ENCODE results near the gene MYH13. TPM values are rescaled to one million over a fixed set of nuclear protein-coding genes. Genes with fewer than 3 reads are reported as not detected.

Gene MYH13
- total RNA-seq, 1 experiment from 2014 or later, result not detected

DNA sequence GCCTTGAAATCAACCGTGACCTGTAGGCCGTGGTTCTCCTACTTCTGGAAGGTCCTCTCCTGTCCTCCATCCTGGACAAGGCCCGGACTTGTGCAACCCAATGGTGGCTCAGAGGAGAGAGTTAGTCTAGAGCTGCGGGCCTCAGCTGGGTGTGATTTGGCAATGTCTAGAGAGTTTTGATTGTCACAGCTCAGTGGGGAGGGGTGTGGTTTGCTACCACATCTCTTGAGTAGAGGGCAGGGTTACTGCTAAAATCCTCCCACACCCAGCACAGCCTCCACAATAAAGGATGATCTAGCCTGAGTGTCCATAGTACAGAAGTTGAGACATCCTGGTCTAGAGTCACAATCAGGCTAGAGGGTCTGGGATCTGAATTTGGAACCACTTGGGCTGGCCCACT is 40.3 kb downstream of the MYH13 start:
- H3K27ac Mint-ChIP-seq, result no peak overlapping the region
- no peak for ATAC-seq
- H3K9me3 Mint-ChIP-seq, result no peaks in the 10 kb centered on the region
- no peaks in the 10 kb centered on the region for H3K36me3 Mint-ChIP-seq
- DNase-seq (ENCODE audit: low spot score), result no peak
- no peak overlapping the region for H3K4me3 Mint-ChIP-seq
- H3K27me3 Mint-ChIP-seq (ENCODE audit: low read depth), result no peaks in the 10 kb centered on the region; the same call in 1 of the 2 replicates
- ChIA-PET POLR2A (no interaction called here), CTCF (interaction anchor here (0.6 to 8.1 kb wide), 6 partner anchors 13 to 285 kb away, joined by 3 to 74 read pairs (median 4); no protein-coding TSS in a partner anchor)
- peaks cover 24% of the 10 kb centered on the region for H3K4me1 Mint-ChIP-seq
- TF ChIP-seq NFATC4 (CRISPR knock-in tag; IDR thresholded peaks at IDR 0.05) (no peak), CREM (CRISPR knock-in tag; IDR thresholded peaks at IDR 0.05) (no peak), ZNF423 (CRISPR knock-in tag; IDR thresholded peaks at IDR 0.05) (no peak), ATF1 (CRISPR knock-in tag; IDR thresholded peaks at IDR 0.05) (no peak), SMAD3 (CRISPR knock-in tag; IDR thresholded peaks at IDR 0.05; ENCODE audit: borderline replicate concordance) (no peak), ELF4 (CRISPR knock-in tag; IDR thresholded peaks at IDR 0.05; ENCODE audit: low read depth) (no peak)
- TF ChIP-seq, protein P1, sequence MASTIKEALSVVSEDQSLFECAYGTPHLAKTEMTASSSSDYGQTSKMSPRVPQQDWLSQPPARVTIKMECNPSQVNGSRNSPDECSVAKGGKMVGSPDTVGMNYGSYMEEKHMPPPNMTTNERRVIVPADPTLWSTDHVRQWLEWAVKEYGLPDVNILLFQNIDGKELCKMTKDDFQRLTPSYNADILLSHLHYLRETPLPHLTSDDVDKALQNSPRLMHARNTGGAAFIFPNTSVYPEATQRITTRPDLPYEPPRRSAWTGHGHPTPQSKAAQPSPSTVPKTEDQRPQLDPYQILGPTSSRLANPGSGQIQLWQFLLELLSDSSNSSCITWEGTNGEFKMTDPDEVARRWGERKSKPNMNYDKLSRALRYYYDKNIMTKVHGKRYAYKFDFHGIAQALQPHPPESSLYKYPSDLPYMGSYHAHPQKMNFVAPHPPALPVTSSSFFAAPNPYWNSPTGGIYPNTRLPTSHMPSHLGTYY (CRISPR knock-in tag; IDR thresholded peaks at IDR 0.05), result no peak
- TF ChIP-seq, protein P2, sequence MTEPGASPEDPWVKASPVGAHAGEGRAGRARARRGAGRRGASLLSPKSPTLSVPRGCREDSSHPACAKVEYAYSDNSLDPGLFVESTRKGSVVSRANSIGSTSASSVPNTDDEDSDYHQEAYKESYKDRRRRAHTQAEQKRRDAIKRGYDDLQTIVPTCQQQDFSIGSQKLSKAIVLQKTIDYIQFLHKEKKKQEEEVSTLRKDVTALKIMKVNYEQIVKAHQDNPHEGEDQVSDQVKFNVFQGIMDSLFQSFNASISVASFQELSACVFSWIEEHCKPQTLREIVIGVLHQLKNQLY (CRISPR knock-in tag; IDR thresholded peaks at IDR 0.05), result no peak
- TF ChIP-seq, protein P3, sequence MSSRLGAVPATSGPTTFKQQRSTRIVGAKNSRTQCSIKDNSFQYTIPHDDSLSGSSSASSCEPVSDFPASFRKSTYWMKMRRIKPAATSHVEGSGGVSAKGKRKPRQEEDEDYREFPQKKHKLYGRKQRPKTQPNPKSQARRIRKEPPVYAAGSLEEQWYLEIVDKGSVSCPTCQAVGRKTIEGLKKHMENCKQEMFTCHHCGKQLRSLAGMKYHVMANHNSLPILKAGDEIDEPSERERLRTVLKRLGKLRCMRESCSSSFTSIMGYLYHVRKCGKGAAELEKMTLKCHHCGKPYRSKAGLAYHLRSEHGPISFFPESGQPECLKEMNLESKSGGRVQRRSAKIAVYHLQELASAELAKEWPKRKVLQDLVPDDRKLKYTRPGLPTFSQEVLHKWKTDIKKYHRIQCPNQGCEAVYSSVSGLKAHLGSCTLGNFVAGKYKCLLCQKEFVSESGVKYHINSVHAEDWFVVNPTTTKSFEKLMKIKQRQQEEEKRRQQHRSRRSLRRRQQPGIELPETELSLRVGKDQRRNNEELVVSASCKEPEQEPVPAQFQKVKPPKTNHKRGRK (CRISPR knock-in tag; IDR thresholded peaks at IDR 0.05; ENCODE audit: borderline replicate concordance), result no peak
- TF ChIP-seq, protein P4, sequence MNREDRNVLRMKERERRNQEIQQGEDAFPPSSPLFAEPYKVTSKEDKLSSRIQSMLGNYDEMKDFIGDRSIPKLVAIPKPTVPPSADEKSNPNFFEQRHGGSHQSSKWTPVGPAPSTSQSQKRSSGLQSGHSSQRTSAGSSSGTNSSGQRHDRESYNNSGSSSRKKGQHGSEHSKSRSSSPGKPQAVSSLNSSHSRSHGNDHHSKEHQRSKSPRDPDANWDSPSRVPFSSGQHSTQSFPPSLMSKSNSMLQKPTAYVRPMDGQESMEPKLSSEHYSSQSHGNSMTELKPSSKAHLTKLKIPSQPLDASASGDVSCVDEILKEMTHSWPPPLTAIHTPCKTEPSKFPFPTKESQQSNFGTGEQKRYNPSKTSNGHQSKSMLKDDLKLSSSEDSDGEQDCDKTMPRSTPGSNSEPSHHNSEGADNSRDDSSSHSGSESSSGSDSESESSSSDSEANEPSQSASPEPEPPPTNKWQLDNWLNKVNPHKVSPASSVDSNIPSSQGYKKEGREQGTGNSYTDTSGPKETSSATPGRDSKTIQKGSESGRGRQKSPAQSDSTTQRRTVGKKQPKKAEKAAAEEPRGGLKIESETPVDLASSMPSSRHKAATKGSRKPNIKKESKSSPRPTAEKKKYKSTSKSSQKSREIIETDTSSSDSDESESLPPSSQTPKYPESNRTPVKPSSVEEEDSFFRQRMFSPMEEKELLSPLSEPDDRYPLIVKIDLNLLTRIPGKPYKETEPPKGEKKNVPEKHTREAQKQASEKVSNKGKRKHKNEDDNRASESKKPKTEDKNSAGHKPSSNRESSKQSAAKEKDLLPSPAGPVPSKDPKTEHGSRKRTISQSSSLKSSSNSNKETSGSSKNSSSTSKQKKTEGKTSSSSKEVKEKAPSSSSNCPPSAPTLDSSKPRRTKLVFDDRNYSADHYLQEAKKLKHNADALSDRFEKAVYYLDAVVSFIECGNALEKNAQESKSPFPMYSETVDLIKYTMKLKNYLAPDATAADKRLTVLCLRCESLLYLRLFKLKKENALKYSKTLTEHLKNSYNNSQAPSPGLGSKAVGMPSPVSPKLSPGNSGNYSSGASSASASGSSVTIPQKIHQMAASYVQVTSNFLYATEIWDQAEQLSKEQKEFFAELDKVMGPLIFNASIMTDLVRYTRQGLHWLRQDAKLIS (CRISPR knock-in tag; IDR thresholded peaks at IDR 0.05; ENCODE audit: borderline replicate concordance), result no peak
- TF ChIP-seq, protein P5, sequence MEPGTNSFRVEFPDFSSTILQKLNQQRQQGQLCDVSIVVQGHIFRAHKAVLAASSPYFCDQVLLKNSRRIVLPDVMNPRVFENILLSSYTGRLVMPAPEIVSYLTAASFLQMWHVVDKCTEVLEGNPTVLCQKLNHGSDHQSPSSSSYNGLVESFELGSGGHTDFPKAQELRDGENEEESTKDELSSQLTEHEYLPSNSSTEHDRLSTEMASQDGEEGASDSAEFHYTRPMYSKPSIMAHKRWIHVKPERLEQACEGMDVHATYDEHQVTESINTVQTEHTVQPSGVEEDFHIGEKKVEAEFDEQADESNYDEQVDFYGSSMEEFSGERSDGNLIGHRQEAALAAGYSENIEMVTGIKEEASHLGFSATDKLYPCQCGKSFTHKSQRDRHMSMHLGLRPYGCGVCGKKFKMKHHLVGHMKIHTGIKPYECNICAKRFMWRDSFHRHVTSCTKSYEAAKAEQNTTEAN (CRISPR knock-in tag; IDR thresholded peaks at IDR 0.05), result no peak
- TF ChIP-seq, protein P6, sequence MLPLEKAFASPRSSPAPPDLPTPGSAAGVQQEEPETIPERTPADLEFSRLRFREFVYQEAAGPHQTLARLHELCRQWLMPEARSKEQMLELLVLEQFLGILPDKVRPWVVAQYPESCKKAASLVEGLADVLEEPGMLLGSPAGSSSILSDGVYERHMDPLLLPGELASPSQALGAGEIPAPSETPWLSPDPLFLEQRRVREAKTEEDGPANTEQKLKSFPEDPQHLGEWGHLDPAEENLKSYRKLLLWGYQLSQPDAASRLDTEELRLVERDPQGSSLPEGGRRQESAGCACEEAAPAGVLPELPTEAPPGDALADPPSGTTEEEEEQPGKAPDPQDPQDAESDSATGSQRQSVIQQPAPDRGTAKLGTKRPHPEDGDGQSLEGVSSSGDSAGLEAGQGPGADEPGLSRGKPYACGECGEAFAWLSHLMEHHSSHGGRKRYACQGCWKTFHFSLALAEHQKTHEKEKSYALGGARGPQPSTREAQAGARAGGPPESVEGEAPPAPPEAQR (CRISPR knock-in tag; IDR thresholded peaks at IDR 0.05), result no peak
